ENCODE data around the gene CAPN11. TPM values are rescaled to one million over a fixed set of nuclear protein-coding genes. Genes with fewer than 3 reads are reported as not detected.

The CAPN11 gene
- total RNA-seq, 4 donors from 2014 or later = 0.22 to 1.7 TPM; not detected in 2

DNA sequence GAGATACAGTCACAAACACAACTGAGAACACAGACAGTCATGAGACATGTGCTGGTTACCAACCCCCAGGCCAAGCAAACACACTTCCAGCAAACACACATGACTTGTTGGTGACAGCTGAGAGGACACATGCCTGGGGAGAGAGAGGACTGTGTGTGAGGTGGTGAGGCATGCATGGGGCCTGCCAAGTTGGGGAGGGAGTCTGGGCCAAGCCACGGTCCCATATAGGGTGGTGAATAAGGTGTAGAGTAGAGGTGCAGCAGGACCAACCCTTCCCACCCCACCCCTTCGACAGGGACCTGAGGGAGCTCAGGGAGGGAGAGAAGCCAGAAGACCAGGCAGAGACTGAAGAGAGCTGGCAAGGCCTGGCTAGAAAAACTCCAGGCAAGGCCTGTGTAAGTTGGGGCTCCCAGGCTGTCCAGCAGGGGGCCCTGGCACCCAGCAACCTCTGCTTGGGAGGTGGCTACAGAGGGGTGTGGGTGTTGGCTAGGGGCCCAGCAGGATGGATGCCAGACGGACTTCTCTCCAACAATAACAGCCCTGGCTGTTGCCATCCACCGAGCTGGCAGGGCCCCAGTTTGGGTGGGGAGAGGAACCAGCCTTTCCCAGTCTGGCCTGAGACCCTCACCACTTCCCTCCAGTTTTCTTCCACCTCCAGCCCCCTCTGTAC is 62.8 kb downstream of the CAPN11 start:
- intact Hi-C loops (cut with DNase I) = no loop called here
- peak overlapping the region; percentile 93 to 95 (median 95) for H3K27ac ChIP-seq
- DNase-seq = peak; percentile 98 to 99
- H3K4me3 ChIP-seq (replicated peaks in 1 of 3) = peak overlapping the region in 1 of 3 donors; percentile 45
- no peaks in the 10 kb centered on the region for H3K36me3 ChIP-seq
- no peaks in the 10 kb centered on the region for H3K9me3 ChIP-seq
- no peaks in the 10 kb centered on the region for H3K27me3 ChIP-seq
- TF ChIP-seq POLR2A (IDR thresholded peaks at IDR 0.05) (peak in 1 of 2 donors; percentile 31), CTCF (IDR thresholded peaks at IDR 0.05) (peak; percentile 67 to 97 (median 90))
- H3K4me1 ChIP-seq = peaks cover 44 to 78% of the 10 kb centered on the region in 2 donors
- WGBS, 2 donors = 3 to 4% methylated on average over 2 to 4 of the region's 4 CpGs

- no peaks in the 10 kb centered on the region for H3K36me3 ChIP-seq
- peak overlapping the region in 1 of 3 donors; percentile 45 for H3K4me3 ChIP-seq (replicated peaks in 1 of 3)
- WGBS, 2 donors = 82 to 96% methylated on average over 2 of the region's 2 CpGs
- peak overlapping the region; percentile 93 to 95 (median 95) for H3K27ac ChIP-seq
- intact Hi-C loops (cut with DNase I) = no loop called here
- DNase-seq = no peak
- TF ChIP-seq POLR2A (IDR thresholded peaks at IDR 0.05) (no peak), CTCF (IDR thresholded peaks at IDR 0.05) (no peak)
- no peaks in the 10 kb centered on the region for H3K9me3 ChIP-seq
- H3K27me3 ChIP-seq = no peaks in the 10 kb centered on the region
- H3K4me1 ChIP-seq = peaks cover 45 to 79% of the 10 kb centered on the region in 2 donors
These were observed 63.3 kb downstream of the CAPN11 start for GRCh38 chr6:44221961-44222335.

DNA sequence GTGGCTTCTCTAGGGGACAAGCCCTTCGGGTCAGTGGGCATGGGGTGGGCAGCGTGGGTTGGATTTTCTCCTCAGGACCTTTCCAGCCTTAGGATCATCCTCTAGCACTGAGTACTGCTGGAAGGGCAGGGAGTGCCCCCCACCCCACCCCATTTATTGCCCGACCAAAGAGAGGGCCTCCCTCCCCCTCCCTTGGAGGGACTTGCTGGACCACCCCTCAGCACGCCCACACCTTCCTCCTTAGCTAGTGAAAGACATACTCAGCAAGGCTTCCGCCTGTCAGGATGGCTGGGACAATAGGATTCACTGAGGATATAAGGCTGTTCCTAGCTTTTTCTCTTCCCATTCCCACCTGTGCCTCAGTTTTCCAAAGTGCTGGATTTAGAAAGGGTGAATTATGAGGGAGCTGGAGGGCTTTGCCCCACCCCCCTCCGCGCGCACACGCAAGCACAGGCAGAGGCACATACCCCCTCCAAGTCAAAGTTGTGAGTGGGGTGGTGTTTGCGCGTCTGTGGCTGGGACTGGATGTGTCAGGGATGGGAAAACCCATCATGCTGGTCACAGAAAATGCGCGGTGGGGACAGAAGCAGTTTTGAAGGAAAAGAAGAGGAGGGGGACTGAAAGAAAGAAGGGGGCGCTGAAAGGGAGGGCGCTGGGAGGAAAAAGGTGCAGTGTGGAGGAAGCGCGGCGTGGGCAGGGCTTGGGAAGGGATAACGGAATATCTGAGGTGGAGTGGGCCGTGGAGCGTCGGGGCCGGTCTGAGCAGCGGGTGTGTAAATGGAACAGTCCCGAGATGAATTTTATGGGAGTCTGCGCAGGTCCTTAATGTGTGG is 64.1 kb downstream of the CAPN11 start:
- H3K4me1 ChIP-seq = peaks cover 45 to 77% of the 10 kb centered on the region in 2 donors
- TF ChIP-seq CTCF (IDR thresholded peaks at IDR 0.05) (no peak), POLR2A (IDR thresholded peaks at IDR 0.05) (no peak)
- no peaks in the 10 kb centered on the region for H3K27me3 ChIP-seq
- intact Hi-C loops (cut with DNase I) = no loop called here
- H3K27ac ChIP-seq = peak overlapping the region; percentile 93 to 95 (median 95)
- peak; percentile 20 to 29 for DNase-seq
- H3K4me3 ChIP-seq (replicated peaks in 1 of 3) = peak overlapping the region in 2 of 3 donors; percentile 36 to 45
- H3K9me3 ChIP-seq = no peaks in the 10 kb centered on the region
- H3K36me3 ChIP-seq = no peaks in the 10 kb centered on the region
- WGBS, 2 donors = 31 to 32% methylated on average over 26 of the region's 26 CpGs

DNA sequence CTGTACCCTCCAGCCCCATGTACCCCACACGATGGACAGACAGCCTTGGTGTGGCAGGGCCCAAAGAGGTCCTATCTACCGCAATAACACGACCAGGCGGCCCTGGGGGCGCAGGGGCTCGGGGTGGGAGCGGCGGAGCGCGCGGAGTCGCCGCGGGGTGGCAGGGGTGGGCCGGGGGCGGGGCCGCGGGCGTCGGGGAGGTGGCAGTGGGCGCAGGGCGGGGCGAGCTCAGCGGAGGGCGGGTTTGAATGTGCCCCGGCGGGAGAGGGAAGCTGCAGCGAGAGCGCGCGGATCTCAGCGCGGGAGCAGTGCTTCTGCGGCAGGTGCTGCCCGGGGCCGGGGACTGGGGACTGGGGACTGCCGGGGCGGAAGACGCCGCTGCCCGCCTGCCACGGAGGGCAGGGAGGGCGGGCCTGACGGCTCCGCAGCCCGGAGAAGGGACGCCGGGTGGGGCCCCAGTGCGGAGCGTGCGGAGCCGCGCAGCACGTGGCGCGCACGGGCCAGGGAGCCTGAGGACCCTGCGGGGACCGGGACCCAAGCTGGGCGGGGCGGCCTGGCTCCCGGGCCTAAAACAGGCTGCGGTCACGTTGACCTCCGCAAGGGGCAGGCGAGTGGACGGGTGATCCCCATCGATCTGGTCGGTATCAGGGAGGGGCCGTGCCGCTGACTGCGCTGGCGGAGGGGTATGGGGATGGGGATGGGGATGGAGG is 64.9 kb downstream of the CAPN11 start, which contains the start of gene SLC29A1:
TSS of gene SLC29A1 (plus strand) at position 277 of the 710 bp plus-strand sequence. CDS start 3,719 bp downstream, outside the sequence.
- H3K27me3 ChIP-seq = no peaks in the 10 kb centered on the region
- no peaks in the 10 kb centered on the region for H3K36me3 ChIP-seq
- peak; percentile 83 to 85 for DNase-seq
- H3K27ac ChIP-seq = peak within 1 kb of the TSS; percentile 93 to 95 (median 95)
- H3K4me3 ChIP-seq (replicated peaks in 1 of 3) = peak within 1 kb of the TSS; percentile 2 to 45 (median 36)
- intact Hi-C loops (cut with DNase I) = no loop called here
- H3K9me3 ChIP-seq = no peaks in the 10 kb centered on the region
- H3K4me1 ChIP-seq = peaks cover 45 to 70% of the 10 kb centered on the region in 2 donors
- peak in 3 of 6 experiments; percentile 6 to 13 (median 6) for TF ChIP-seq CTCF (IDR thresholded peaks at IDR 0.05)
- peak in 1 of 2 donors; percentile 57 for TF ChIP-seq POLR2A (IDR thresholded peaks at IDR 0.05)
- WGBS, 2 donors = 2 to 3% methylated on average over 6 to 24 of the region's 73 CpGs

Measured in thyroid gland (tissue), 4 donors.